Measurements from ENCODE around the gene GP9. TPM values are rescaled to one million over a fixed set of nuclear protein-coding genes. Genes with fewer than 3 reads are reported as not detected.

GP9 gene
- total RNA-seq, 1 experiment from 2014 or later = not detected

GRCh38 chr3:129057249-129057648 is 3.3 kb upstream of the GP9 start:
- intact Hi-C loops (cut with micrococcal nuclease; ENCODE audit: unreplicated experiment) = loop anchor here (5.0 to 10.0 kb wide), 3 partner anchors 65 to 1382 kb away; partner anchors contain the start of genes ABTB1 and RAB43
- Histone ChIP-seq H3K9me2 (ENCODE audit: insufficient read depth) (no peaks in the 10 kb centered on the region), H3F3A (ENCODE audit: insufficient read depth, low read depth) (no peaks in the 10 kb centered on the region), H3K27me3 (ENCODE audit: insufficient read depth, low read depth) (no peaks in the 10 kb centered on the region), H4K20me1 (ENCODE audit: insufficient read depth) (no peaks in the 10 kb centered on the region), H2AFZ (no peak overlapping the region), H3K4me2 (no peak overlapping the region), H3K9me3 (ENCODE audit: insufficient read depth, low read depth) (no peaks in the 10 kb centered on the region), H3K27ac (no peak overlapping the region), H3K79me2 (ENCODE audit: low read depth) (no peaks in the 10 kb centered on the region), H3K4me3 (no peak overlapping the region), H3K36me3 (ENCODE audit: low read depth) (no peaks in the 10 kb centered on the region), H3K4me1 (replicated peaks; ENCODE audit: insufficient read depth) (no peaks in the 10 kb centered on the region; the same call in 1 of the 2 replicates)
- ChIA-PET CTCF (no interaction called here), POLR2A (ENCODE audit: unreplicated experiment) (no interaction called here)
- BruUV-seq (replicated peaks) = no TSS peak
- DNase-seq = no peak
- TF ChIP-seq, protein P1, sequence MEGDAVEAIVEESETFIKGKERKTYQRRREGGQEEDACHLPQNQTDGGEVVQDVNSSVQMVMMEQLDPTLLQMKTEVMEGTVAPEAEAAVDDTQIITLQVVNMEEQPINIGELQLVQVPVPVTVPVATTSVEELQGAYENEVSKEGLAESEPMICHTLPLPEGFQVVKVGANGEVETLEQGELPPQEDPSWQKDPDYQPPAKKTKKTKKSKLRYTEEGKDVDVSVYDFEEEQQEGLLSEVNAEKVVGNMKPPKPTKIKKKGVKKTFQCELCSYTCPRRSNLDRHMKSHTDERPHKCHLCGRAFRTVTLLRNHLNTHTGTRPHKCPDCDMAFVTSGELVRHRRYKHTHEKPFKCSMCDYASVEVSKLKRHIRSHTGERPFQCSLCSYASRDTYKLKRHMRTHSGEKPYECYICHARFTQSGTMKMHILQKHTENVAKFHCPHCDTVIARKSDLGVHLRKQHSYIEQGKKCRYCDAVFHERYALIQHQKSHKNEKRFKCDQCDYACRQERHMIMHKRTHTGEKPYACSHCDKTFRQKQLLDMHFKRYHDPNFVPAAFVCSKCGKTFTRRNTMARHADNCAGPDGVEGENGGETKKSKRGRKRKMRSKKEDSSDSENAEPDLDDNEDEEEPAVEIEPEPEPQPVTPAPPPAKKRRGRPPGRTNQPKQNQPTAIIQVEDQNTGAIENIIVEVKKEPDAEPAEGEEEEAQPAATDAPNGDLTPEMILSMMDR (conservative IDR thresholded peaks at IDR 0.05) = no peak
- TF ChIP-seq EZH2 (IDR thresholded peaks at IDR 0.05; ENCODE audit: low read depth) = no peak

DNA sequence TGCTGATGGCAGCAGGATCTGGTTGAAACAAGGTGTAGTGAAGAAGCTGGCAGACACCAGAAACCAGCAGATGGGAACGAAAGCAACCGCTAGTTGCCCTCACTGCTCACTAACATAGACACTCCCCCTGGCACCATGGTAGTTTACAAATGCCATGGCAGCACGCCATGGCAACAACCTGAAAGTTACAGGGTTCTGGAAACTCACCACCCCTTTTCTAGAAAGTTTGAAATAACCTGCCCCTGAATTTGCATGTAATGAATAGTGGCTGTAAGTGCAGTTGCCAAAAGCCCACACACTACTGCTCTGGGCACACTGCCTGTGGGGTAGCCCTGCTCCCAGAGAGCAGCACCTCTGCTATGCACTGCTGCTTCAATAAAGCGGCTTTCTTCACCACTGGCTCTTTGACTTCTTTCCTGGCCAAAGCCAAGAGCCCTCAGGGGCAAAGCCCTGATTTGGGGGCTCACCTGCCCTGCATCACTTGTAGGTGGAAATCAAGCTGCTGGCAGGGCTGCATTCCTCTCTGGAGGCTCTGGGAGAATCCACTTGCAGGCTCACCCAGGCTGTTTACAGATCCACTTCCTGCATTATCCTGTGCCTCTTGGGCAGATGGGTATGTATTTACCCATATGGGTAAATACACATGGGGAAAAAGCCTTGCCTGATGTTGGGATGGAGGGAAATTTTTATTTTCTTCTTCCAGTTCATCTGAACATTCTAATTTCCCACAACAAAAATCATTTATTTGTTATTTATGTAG is 2.0 kb upstream of the GP9 start:
- POLR2A ChIA-PET (ENCODE audit: unreplicated experiment) = no interaction called here
- BruUV-seq (replicated peaks) = no TSS peak

GRCh38 chr3:129059311-129059958 is 1.1 kb upstream of the GP9 start:
- Histone ChIP-seq H3K4me3 (no peak overlapping the region), H3K27ac (no peak overlapping the region), H3K4me2 (no peak overlapping the region), H3K9me3 (ENCODE audit: insufficient read depth, low read depth) (no peaks in the 10 kb centered on the region), H4K20me1 (ENCODE audit: insufficient read depth) (no peaks in the 10 kb centered on the region), H3K4me1 (replicated peaks; ENCODE audit: insufficient read depth) (no peaks in the 10 kb centered on the region), H3K36me3 (ENCODE audit: low read depth) (no peaks in the 10 kb centered on the region), H3K9me2 (ENCODE audit: insufficient read depth) (no peaks in the 10 kb centered on the region), H3K27me3 (ENCODE audit: insufficient read depth, low read depth) (no peaks in the 10 kb centered on the region), H3K79me2 (ENCODE audit: low read depth) (no peaks in the 10 kb centered on the region), H2AFZ (no peak overlapping the region), H3F3A (ENCODE audit: insufficient read depth, low read depth) (no peaks in the 10 kb centered on the region)
- no TSS peak for BruUV-seq (replicated peaks)
- intact Hi-C loops (cut with micrococcal nuclease; ENCODE audit: unreplicated experiment) = loop anchor here (5.0 to 10.0 kb wide), 3 partner anchors 63 to 1385 kb away; partner anchors contain the start of genes ABTB1 and RAB43
- ChIA-PET POLR2A (ENCODE audit: unreplicated experiment) (no interaction called here), CTCF (no interaction called here)
- DNase-seq = no peak
- TF ChIP-seq, protein P1 (conservative IDR thresholded peaks at IDR 0.05) = no peak
- no peak for TF ChIP-seq EZH2 (IDR thresholded peaks at IDR 0.05; ENCODE audit: low read depth)

More for the DNA sequence above, 2.0 kb upstream of the GP9 start:
- H3K4me1 ChIP-seq (replicated peaks; ENCODE audit: insufficient read depth) = no peaks in the 10 kb centered on the region
- no peaks in the 10 kb centered on the region for H3K79me2 ChIP-seq (ENCODE audit: low read depth)
- intact Hi-C loops (cut with micrococcal nuclease; ENCODE audit: unreplicated experiment) = loop anchor here (5.0 to 10.0 kb wide), 3 partner anchors 64 to 1384 kb away; partner anchors contain the start of genes ABTB1 and RAB43
- no peak overlapping the region for H2AFZ ChIP-seq
- no peaks in the 10 kb centered on the region for H3K9me3 ChIP-seq (ENCODE audit: insufficient read depth, low read depth)
- H3K9me2 ChIP-seq (ENCODE audit: insufficient read depth) = no peaks in the 10 kb centered on the region
- H3K4me2 ChIP-seq = no peak overlapping the region
- no peak overlapping the region for H3K27ac ChIP-seq
- TF ChIP-seq, protein P1 (conservative IDR thresholded peaks at IDR 0.05) = no peak
- CTCF ChIA-PET = interaction anchor here (0.6 kb wide), 1 partner anchor 89 kb away, joined by 4 read pairs; no protein-coding TSS in a partner anchor
- H3K27me3 ChIP-seq (ENCODE audit: insufficient read depth, low read depth) = no peaks in the 10 kb centered on the region
- no peaks in the 10 kb centered on the region for H3K36me3 ChIP-seq (ENCODE audit: low read depth)
- H4K20me1 ChIP-seq (ENCODE audit: insufficient read depth) = no peaks in the 10 kb centered on the region
- peak in 1 of 2 experiments; percentile 47 for DNase-seq
- H3F3A ChIP-seq (ENCODE audit: insufficient read depth, low read depth) = no peaks in the 10 kb centered on the region
- no peak overlapping the region for H3K4me3 ChIP-seq
